PC-3 (cell line): Measurements from ENCODE around the gene GPC6. TPM values are rescaled to one million over a fixed set of nuclear protein-coding genes. Genes with fewer than 3 reads are reported as not detected.

Experiments used
- ATAC-seq: fragments of 200-7000 bp; cut with Tn5 transposase; 2 replicates; pipeline ENCODE4 v1.9.1; 2020; ENCODE audit warnings: mild to moderate bottlenecking, moderate library complexity
- BruUV-seq: library from RNA; stranded (reverse); fragments of 400-500 nt; replicated peaks from 2 replicates; lab custom pipeline; 2021; lab: Mats Ljungman, UMichigan
- CTCF ChIA-PET: fragments of 300-600 bp; sonication (Branson Sonifier 250); formaldehyde crosslinking; loops from one replicate; lab custom pipeline; 2022; ENCODE audit warnings: antibody characterized with exemption; lab: Charles Lee
- POLR2A ChIA-PET: fragments of 300-600 bp; sonication (Branson Sonifier 250); formaldehyde crosslinking; loops from one replicate; lab custom pipeline; 2022; ENCODE audit warnings: antibody characterized with exemption; ENCODE audit not compliant: unreplicated experiment; lab: Charles Lee
- DNase-seq: peaks from one replicate; pipeline ENCODE4 v3.0.0-alpha.2; 2015
- H2AFZ ChIP-seq: fragments of 300-600 bp; sonication (generic); 2 replicates; pipeline ENCODE4 v1.6.0; 2016; ENCODE audit warnings: antibody characterized with exemption, low read length
- H3F3A ChIP-seq: fragments of 300-600 bp; sonication (generic); one replicate; pipeline ENCODE4 v1.6.0; 2017; ENCODE audit warnings: antibody characterized with exemption, low read length, control low read depth, mild to moderate bottlenecking; ENCODE audit not compliant: unreplicated experiment
- H3K27ac ChIP-seq: fragments of 300-600 bp; sonication (generic); 2 replicates; pipeline ENCODE4 v1.5.1; 2016; ENCODE audit warnings: mild to moderate bottlenecking, low read length
- H3K27me3 ChIP-seq: fragments of 300-600 bp; sonication (generic); 2 replicates; pipeline ENCODE4 v1.6.1; 2016; ENCODE audit warnings: low read length, mixed read lengths
- H3K36me3 ChIP-seq: fragments of 300-600 bp; sonication (generic); 2 replicates; pipeline ENCODE4 v1.6.1; 2016; ENCODE audit warnings: low read depth, mixed run types, low read length, mixed read lengths
- H3K4me1 ChIP-seq: fragments of 300-600 bp; sonication (generic); 2 replicates; pipeline ENCODE4 v1.5.1; 2016; ENCODE audit warnings: low read length; ENCODE audit not compliant: insufficient read depth
- H3K4me2 ChIP-seq: fragments of 300-600 bp; sonication (generic); 2 replicates; pipeline ENCODE4 v1.6.0; 2016; ENCODE audit warnings: low read length
- H3K4me3 ChIP-seq: fragments of 300-600 bp; sonication (generic); 2 replicates; pipeline ENCODE4 v1.5.1; 2016; ENCODE audit warnings: mild to moderate bottlenecking, low read length, mixed read lengths
- H3K79me2 ChIP-seq: fragments of 300-600 bp; sonication (generic); 2 replicates; pipeline ENCODE4 v1.6.1; 2017; ENCODE audit warnings: low read length, mixed read lengths
- H3K9ac ChIP-seq: fragments of 300-600 bp; sonication (generic); 2 replicates; pipeline ENCODE4 v1.6.0; 2016; ENCODE audit warnings: mild to moderate bottlenecking, low read length
- H3K9me2 ChIP-seq: fragments of 300-600 bp; sonication (generic); replicated peaks from 2 replicates; pipeline ENCODE4 v1.6.1; 2016; ENCODE audit warnings: mixed run types, low read length, mixed read lengths
- H3K9me3 ChIP-seq: fragments of 300-600 bp; sonication (generic); 2 replicates; pipeline ENCODE4 v1.6.1; 2016; ENCODE audit warnings: low read length, mixed read lengths
- H4K20me1 ChIP-seq: fragments of 300-600 bp; sonication (generic); 2 replicates; pipeline ENCODE4 v1.6.1; 2016; ENCODE audit warnings: low read length, mixed read lengths
- CTCF ChIP-seq: fragments of 300-600 bp; sonication (generic); conservative IDR thresholded peaks from 2 replicates; pipeline ENCODE4 v1.5.1; 2017; ENCODE audit warnings: antibody characterized with exemption, low read depth, mild to moderate bottlenecking, low read length
- EZH2 ChIP-seq: fragments of 300-600 bp; sonication (generic); IDR thresholded peaks from one replicate; pipeline ENCODE4 v1.6.1; 2017; ENCODE audit warnings: antibody characterized with exemption, mild to moderate bottlenecking, low read length; ENCODE audit not compliant: unreplicated experiment
- EZH2phosphoT487 ChIP-seq: fragments of 300-600 bp; sonication (generic); IDR thresholded peaks from 2 replicates; pipeline ENCODE4 v1.6.1; 2018; ENCODE audit warnings: mild to moderate bottlenecking, antibody characterized with exemption, low read length, borderline replicate concordance
- intact Hi-C: fragments of 100-400 bp; cut with micrococcal nuclease; formaldehyde crosslinking; loops from 2 replicates; pipeline ENCODE4 v1.9.0; 2023
- total RNA-seq: library from RNA; depleted of rRNA; stranded (reverse); fragments of >200 nt; gene quantifications from 2 replicates; pipeline ENCODE4 v1.2.3, GENCODE V29; 2014

The GPC6 gene
- total RNA-seq, 1 experiment from 2014 or later = 3.5 TPM

DNA sequence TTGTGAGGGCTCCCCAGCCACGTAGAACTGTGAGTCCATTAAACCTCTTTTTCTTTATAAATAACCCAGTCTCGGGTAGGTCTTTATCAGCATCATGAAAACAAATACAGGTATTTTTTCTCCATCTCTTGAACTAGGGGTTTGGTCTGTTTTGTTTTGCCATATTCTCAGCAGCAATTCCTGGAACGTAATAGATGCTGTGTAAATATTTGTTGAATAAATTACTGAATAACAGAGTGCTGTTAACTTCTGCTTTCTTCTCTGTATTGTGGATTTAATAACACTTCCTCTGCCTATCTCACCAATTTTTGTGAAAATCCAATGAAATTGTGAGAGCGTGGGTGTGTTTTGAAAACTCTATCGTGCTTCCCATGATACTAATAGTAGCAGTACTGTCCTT lies 823.4 kb downstream of the GPC6 start:
- Histone ChIP-seq H3K9me2 (no peaks in the 10 kb centered on the region), H3K4me3 (no peak overlapping the region), H3K4me2 (no peak overlapping the region), H3K27me3 (no peaks in the 10 kb centered on the region), H3K27ac (no peak overlapping the region), H3K4me1 (no peaks in the 10 kb centered on the region), H3F3A (no peaks in the 10 kb centered on the region), H2AFZ (no peak overlapping the region), H4K20me1 (no peaks in the 10 kb centered on the region), H3K9ac (no peak overlapping the region), H3K79me2 (no peaks in the 10 kb centered on the region), H3K36me3 (no peaks in the 10 kb centered on the region), H3K9me3 (no peaks in the 10 kb centered on the region)
- ATAC-seq (no peak), DNase-seq (no peak)
- BruUV-seq = no TSS peak
- intact Hi-C loops = no loop called here
- TF ChIP-seq CTCF = no peak
- ChIA-PET CTCF (no interaction called here), POLR2A (no interaction called here)

- no peaks in the 10 kb centered on the region for H3K27me3 ChIP-seq
- no peak overlapping the region for H3K27ac ChIP-seq
- no peaks in the 10 kb centered on the region for H3K79me2 ChIP-seq
- ATAC-seq = no peak
- H3K9me3 ChIP-seq = no peaks in the 10 kb centered on the region
- no peak for DNase-seq
- no peaks in the 10 kb centered on the region for H3K36me3 ChIP-seq
- H4K20me1 ChIP-seq = no peaks in the 10 kb centered on the region
- BruUV-seq = no TSS peak
- POLR2A ChIA-PET = no interaction called here
- H3K4me1 ChIP-seq = no peaks in the 10 kb centered on the region
- no peak overlapping the region for H2AFZ ChIP-seq
- H3K4me3 ChIP-seq = no peak overlapping the region
- H3K4me2 ChIP-seq = no peak overlapping the region
- TF ChIP-seq EZH2 = no peak
- TF ChIP-seq CTCF = no peak
- TF ChIP-seq EZH2phosphoT487 = no peak
- intact Hi-C loops = no loop called here
- H3K9ac ChIP-seq = no peak overlapping the region
- no peaks in the 10 kb centered on the region for H3F3A ChIP-seq
- H3K9me2 ChIP-seq = no peaks in the 10 kb centered on the region
- CTCF ChIA-PET = no interaction called here
Observed at GRCh38 chr13:94050686-94051085, 824.1 kb downstream of the GPC6 start.

DNA sequence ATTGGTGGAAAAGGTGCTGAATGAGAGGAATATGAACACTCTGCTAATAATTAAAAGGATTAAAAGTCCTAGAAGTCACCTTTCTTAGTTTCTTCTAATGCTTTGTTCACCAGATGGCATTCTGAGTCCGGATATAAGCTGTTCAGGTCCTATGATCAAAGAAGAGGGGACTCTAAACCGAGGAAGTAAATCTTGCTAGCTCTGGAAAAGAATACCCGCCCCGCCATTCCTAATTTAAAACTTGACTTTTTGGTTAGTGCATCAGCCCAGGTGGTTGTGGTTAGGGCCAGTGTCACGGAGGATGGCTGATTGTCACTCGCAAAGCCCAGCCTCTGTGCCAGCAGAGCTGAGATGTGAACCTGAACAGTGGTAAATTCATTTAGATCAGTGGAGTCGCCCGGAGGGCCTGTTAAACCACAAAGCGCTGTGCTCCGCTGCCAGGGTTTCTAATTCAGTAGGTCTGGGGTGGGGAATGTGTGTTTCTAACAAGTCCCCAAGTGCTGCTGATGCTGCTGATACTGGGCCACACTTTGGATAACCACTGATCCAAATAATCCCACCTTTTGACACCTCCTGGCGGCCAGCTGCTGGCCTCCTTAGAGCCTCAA lies 827.5 kb downstream of the GPC6 start:
- no peaks in the 10 kb centered on the region for H3K79me2 ChIP-seq
- POLR2A ChIA-PET = no interaction called here
- CTCF ChIA-PET = no interaction called here
- H3K27me3 ChIP-seq = no peaks in the 10 kb centered on the region
- H3K27ac ChIP-seq = no peak overlapping the region
- no peak for TF ChIP-seq EZH2phosphoT487
- TF ChIP-seq CTCF = no peak
- no peak for TF ChIP-seq EZH2
- H3K9me2 ChIP-seq = no peaks in the 10 kb centered on the region
- BruUV-seq = no TSS peak
- DNase-seq = no peak
- no peaks in the 10 kb centered on the region for H3K36me3 ChIP-seq
- ATAC-seq = no peak
- no peak overlapping the region for H2AFZ ChIP-seq
- H3F3A ChIP-seq = no peaks in the 10 kb centered on the region
- H3K4me2 ChIP-seq = no peak overlapping the region
- no peaks in the 10 kb centered on the region for H3K9me3 ChIP-seq
- H3K9ac ChIP-seq = no peak overlapping the region
- no peak overlapping the region for H3K4me3 ChIP-seq
- H3K4me1 ChIP-seq = no peaks in the 10 kb centered on the region
- intact Hi-C loops = no loop called here
- H4K20me1 ChIP-seq = no peaks in the 10 kb centered on the region
